ENCODE measurements around the gene ANKRD11.
"Not testable (repeated sequence)": the region's sequence is repeated elsewhere in the genome, so short reads cannot be mapped to it uniquely, and the experiment has no call there.

The ANKRD11 gene

DNA sequence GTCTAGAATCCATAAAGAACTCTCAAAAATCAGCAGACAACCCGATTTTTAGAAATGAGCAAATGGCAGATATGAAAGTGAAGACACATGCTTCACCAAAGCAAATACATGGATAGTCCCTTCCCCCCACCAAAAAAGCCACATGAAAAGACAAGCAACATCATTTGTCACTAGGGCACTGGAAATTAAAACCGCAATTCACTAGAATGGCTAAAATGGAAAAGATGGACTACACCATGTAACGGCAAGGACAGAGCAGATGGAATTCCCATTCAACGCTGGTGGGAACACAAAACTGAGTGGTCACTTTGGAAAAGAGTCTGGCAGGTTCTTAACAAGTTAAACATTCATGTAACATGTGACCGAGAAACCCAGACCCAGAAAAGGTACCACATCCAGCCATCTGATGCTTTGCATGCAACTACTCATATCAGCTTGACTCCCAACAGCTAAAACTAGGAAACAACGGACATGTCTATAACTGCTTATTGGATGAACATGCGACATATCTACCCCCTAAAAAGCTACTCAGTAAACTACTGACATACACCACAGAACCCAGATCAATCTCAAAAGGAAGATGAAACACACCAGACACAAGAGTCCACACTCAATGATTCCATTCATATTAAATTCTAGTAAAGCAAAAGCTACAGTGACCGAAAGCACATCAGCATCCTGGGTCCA is 140.3 kb downstream of the ANKRD11 start:
- no peak for DNase-seq (ENCODE audit: low read depth in 2 of 2)

DNA sequence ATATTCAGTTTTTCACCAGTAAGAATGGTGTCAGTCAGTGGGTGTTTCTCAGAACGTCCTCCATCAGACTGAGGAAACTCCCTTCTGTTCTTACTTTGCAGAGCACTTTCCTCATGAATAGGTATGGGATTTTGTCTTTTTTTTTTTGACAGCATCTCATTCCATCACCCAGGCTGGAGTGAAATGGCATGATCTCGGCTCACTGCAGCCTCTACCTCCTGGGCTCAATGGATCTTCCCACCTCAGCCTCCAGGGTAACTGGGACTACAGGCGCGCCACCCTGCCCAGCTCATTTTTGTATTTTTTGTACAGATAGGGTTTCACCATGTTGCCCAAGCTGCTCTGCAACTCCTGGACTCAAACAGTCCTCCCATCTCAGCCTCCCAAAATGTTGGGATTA is 142.6 kb downstream of the ANKRD11 start:
- no peak for DNase-seq (ENCODE audit: low read depth in 2 of 2)

DNA sequence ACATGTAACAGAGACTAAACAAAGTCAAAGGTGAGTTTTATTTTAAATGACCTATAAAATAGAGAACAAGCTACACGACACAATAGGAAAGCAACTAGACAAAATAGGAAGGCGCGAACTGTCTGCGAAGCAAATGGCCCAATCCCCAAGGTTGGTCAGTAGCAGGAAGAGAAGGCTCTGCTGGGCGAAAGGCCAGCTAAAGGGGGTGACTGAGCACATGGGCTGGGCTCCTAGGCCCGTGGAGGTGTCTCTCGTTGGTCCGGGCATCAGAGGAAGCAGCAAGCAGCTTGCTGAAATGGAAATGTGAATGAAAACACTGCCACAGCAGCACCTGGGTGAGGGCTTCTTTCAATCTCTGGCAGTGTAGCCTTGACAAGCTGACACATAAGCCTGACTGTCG is 143.5 kb downstream of the ANKRD11 start:
- DNase-seq (ENCODE audit: low read depth in 2 of 2): no peak

DNA sequence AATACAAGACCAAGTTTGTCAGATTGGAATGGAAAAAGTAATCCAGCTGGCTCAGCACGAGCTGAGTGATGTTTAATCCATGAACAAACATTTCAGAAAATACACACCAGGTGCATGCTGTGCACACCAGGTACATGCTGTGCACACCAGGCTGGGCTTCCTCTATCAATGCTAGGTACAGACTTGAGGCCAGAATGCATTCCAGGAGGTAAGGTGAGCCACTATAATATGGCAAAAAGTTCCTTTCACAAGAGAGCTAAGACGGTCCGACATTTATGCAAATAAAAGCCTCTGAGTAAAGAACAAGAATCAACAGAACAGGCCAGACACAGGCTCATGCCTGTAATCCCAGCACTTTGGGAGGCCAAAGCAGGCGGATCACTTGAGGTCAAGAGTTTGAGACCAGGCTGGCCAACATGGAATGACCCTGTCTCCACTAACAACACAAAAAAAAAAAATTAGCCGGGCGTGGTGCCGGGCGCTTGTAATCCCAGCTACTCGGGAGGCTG is 144.7 kb downstream of the ANKRD11 start:
- DNase-seq (ENCODE audit: low read depth in 2 of 2): no peak

DNA sequence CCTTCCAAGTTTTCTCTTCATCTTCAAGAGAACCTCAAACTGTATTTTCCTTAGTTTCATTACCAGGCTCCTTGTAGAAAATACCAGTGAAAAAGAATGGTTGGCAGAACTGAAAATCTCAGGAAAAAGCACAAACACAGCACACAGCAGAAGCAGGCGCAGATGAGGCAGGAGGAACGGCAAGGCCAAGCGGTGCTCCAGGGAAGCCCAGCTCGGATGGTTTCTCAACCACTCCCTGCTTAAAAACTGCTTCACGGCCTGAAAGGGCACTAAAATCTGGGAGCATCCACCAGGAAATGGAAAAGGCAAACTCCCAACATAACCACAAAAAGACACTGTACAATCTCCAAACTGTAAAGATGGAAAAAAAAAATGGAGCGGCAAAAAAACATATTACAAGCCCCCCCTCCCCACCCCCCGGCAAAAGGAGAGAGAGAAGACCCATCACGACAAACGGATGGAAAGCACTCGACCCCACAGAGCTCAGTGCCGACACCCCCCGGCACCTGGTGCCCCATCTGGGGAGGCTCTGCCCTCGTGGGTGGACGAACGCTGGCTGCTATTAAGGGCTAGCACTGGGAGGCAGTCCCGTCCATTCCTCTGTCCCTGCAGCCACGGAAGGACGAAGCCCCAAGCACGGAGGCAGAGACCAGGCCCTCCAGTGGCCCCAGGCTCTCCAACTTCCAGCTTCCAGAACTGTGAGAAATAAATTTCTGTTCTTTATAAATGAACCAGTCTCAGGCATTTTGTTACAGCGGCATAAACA is 145.3 kb downstream of the ANKRD11 start:
- DNase-seq (ENCODE audit: low read depth in 2 of 2): no peak

DNA sequence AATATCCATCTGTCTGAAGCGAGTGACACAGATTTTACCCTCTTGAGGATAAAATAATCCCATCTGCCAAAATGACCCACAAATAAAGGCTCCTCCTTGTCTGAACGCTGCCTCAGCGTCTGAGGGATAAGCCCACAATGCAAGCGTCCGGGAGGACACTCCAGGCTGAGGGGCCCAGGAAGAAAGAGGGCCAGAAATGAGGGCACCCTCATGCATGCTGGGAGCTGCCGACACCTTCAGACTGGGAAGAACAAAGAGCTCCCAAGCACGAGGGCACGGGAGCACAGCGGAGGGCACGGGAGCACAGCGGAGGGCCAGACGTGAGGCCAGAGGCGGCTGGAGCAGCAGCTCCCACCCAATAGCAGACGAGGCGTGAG is 145.9 kb downstream of the ANKRD11 start:
- DNase-seq (ENCODE audit: low read depth in 2 of 2): no peak

DNA sequence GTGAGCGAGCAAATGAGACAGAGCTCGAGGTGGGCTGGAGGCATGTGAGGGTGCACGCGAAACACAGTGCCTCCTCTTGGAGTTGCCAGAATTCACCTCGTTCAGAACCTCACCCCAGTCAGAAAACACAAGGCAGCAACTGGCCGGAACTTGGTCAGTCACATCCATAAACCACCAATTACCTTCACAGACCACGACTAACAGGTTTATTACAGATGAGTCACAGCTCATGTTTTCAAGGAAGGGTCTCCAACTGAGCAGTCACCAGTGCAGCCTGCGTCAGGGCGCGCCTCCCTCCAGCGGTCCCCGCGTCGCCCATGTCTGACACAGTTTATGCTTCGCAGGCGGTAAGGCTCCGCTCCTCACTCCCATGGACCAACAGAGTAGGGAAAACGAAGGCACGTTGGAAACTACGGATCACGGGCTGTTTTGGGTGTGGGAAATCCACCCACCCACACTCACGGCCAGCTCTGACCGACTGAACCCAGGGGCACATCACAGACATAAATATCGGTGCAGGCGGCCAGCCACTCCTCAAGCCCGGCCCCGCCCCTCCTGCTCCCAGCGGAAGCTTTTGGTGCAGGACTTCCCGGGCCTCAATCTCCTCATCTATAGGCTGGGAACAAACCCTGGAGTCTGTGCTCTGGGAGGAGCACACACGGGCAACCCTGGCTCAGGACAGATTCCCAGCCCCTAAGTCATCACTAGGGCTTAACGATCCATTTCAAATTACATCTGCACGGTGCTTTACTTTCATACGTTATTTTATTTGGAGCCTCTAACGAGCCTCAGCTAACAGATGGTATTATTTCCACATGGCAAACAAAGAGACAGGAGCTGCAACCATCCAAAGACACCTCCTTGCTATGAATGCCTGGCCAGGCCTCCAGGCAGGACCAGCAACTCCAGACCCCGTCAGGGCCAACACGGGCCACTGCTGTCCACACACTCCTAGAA is 146.6 kb downstream of the ANKRD11 start:
- DNase-seq (ENCODE audit: low read depth in 2 of 2): no peak

DNA sequence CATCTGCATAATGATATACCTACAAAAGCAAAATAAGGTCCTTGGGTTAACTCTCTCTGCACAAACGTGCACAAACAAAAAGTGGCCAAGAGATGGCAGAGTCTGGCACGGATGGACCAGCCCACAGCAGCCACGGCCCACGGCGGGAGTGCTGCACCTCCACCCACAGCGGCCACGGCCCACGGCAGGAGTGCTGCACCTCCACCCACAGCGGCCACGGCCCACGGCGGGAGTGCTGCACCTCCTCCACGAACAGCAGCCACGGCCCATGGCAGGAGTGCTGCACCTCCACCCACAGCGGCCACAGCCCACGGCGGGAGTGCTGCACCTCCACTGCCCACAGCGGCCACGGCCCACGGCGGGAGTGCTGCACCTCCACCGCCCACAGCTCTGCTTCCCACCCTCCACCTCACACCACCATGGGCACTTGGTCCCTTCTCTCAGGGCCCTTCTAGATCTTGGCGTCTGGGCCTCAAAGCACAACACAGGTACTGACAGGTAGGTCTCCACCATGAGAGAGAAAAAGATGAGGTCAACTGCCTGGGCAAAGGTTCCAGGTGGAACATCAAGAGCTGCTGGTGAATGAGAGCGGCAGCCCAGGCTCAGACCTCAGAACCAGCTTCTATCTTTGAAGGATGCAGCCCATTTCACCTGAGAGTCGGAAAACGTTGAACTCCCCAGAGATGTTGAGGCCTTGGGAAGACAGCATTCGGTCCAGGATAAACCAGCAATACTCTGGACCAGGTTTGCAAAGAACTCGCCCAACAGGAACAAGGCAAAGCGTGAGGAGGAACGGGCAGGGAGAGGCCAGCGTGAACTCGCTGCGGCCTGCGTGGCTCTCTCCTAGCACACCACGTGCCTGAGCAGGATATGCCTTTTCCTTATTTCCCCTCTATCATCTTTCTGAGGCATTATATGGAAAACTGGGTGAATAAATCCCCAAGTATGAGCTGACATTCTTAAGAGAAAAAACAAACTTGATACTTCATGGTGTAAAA is 148.4 kb downstream of the ANKRD11 start:
- no peak for DNase-seq (ENCODE audit: low read depth in 2 of 2)

DNA sequence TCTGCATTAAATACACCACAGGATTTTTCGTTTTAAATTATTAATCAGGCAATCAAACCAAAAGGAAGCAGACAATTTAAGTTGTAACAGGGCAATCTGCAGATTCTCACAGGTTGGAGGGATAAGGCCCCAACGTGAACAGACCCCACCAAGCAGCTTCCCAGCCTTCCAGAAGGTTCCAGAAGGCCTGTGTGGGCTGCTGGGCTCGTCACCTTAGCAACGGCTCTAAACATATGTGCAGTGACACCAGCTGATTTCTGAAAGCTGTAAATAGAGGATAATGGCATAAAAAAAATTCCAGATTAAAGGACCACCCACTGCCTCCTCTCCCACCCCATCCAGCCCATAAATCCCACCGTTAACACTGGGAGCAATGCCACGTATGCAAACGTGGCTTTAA is 149.1 kb downstream of the ANKRD11 start:
- DNase-seq (ENCODE audit: low read depth in 2 of 2): no peak

DNA sequence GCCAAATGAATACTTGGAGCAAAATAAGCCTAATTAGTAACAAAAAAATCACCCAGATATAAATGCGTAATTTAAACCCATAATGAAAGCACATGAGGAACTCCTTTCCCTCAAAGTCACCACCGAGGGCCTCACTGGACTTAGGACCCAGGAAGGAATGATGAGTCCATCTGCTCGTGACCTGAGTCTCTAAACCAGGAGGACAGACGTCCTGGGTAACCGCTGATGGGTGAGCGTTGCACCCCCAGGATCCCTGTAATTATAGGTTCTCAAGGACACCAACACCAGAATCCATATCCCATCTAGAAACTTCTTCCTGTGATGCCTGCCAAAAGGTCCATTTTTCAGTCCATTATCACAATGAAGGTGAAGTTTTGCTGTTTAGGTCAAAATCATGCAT is 151.5 kb downstream of the ANKRD11 start:
- DNase-seq (ENCODE audit: low read depth in 2 of 2): no peak

DNA sequence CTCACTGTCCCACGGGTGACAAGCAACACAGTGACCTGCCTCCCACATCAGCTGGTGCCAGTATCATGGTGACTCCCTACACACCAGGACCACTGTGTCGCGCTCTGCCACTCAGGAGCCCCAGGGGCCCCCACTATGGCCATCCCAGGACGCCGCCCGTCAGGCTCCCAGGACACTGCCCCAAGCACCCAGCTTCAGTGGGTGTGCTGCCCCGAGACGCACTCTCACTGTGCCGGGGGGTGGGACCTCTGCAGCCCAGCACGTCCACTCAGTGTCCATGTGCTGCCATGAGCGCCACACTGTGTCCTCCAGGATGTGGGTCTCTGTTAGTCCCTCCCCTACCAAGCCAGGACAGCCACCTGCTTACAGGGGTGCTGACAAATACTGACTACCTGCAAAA is 152.4 kb downstream of the ANKRD11 start:
- DNase-seq (ENCODE audit: low read depth in 2 of 2): no peak

DNA sequence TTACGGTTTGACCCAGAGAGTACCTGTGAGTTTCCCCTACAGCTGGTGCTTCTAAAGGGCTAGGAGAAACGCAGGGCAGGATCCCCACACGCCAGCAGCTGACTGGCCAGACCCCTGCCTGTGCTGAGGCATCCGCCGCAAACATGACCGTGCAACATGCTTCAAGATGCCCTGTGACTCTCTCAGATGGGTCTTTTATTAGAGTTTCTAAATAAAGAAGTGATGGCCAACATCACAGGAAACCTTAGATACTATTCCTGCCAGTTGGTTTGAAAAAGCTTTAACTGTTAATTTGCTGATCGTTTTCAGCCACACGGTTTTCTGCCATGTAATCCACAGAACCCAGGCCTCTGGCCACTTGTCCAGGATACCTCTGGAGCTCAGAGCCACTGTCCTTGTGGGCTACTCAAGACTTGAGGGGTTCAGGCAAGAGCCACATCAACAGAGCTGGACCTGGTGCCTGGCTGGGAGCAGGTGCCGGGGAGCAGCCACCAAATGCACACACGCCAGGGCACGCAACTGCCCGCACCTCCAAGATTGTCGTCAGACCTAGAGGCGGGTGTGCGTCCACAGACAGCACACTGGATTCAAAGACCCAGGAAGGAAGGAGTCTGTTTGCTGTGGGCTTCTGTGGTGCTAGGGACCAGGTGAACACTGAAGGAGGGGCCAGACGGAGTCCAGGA is 154.4 kb downstream of the ANKRD11 start:
- DNase-seq (ENCODE audit: low read depth in 2 of 2): no peak

DNA sequence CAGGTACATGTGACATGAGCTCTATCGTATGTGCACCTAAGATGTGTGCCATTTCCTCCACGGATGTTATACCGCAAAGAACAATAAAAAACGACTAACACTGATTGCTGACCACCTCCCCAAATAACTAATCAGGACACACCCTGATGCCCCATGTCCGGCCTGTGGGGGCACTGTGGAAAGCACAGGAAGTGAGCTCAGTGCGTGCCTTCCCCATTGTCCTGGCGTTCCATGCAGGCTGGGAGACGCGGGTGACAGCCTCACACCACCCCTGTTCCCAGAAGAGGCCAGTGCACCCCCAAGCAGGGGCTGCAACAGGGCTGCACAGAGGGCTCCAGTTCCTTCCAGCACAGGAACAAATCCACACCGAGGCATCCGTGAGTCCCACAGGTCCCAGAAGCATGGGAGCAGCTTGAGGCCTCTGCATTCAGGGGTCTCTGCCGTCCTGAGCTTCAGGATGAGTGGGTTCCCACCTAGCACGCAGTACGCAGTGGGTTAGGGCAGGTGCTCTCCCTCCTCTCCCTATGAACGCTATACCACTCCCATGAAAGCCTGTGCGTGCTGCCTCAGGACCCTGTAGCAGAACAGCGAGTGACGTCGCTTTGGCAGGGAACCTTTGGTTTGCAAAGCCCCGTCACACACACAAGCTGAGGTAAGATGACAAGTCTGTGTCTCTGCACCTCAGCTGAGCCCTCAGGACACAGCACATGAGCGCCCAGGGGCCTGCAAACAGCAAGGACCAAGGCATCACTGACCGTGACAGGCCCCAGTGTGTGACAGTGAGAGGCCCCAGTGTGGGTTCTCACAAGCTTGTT is 155.2 kb downstream of the ANKRD11 start:
- DNase-seq (ENCODE audit: low read depth in 2 of 2): no peak

DNA sequence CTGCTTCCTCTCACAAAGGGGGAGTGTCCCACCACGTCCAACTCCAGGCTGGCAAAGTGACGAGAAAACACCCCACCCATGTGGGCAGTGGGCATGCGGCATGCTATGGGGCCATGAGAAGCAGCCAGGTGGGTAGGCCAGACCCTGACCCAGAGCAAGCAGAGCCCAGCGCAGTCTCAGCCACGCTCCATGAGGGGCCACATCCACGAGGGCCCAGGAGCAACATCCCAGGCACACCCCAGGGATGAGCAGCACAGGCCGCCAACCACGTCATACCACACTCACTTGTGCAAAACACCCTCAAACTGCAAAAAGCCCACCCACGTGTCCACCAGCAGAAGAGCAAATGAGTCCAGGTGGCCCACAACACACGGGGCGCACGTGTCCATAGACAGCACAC is 155.9 kb downstream of the ANKRD11 start:
- no peak for DNase-seq (ENCODE audit: low read depth in 2 of 2)

DNA sequence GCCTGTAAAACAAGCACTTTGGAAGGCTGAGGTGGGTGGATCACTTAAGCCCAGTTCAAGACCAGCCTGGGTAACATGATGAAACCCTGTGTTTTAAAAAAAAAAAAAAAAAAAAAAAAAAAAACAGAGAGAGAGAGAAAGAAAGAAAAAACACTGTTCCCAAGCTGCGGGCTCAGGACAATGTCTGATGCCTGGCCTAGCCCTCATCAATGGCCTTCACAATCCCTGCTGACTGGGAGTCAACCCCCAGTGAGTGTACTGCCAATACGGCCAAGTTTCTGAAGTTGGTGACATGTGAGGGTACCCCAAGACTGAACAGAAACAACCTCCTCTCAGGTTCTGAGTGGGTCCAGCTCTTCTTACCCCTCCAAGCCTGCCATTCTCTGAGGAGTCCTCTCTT is 156.3 kb downstream of the ANKRD11 start:
- DNase-seq (ENCODE audit: low read depth in 2 of 2): no peak

DNA sequence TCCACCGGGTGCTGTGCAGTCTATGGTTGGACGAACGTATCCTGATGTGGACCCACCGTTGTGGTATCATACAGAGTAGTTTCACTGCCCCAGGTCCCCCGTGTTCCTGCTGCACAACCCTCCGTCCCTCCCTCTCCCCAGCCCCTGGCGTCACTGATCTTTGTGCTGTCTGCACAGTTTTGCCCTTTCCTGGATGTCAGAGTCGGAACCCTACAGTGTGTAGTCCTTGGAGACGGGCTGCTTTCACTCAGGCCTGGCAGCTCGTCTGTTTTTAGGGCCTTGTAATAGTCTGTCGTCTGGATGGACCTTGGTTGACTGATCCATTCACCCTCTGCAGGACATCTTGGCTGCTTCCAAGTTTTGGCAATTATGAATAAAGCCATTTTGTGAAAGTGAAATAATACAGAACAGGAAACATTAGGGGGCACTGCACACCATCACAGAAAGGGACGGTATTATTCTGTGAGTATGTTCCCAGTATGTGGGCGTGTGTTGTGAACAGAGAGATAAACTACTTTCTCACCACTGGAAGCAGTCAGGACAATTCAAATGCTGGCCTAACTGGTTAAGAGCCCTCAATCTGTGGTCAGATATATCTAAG is 156.9 kb downstream of the ANKRD11 start:
- DNase-seq (ENCODE audit: low read depth in 2 of 2): not testable (repeated sequence)

DNA sequence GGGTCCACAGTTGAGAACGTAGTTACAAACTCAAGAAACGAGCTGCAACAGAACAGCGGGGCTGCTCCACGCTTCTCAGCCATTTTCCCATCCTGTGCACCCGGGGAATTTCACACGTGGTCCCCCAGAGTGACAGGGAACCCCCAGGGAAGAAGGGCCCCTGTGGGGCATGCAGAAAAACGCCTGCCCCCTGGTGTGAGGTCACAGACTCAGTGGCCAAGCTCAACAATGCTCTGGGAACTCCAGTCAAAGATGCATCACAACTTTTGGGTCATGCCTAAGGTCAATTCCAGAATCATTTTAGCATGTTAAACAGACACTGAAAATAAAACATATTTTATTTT is 157.5 kb downstream of the ANKRD11 start:
- no peak for DNase-seq (ENCODE audit: low read depth in 2 of 2)

DNA sequence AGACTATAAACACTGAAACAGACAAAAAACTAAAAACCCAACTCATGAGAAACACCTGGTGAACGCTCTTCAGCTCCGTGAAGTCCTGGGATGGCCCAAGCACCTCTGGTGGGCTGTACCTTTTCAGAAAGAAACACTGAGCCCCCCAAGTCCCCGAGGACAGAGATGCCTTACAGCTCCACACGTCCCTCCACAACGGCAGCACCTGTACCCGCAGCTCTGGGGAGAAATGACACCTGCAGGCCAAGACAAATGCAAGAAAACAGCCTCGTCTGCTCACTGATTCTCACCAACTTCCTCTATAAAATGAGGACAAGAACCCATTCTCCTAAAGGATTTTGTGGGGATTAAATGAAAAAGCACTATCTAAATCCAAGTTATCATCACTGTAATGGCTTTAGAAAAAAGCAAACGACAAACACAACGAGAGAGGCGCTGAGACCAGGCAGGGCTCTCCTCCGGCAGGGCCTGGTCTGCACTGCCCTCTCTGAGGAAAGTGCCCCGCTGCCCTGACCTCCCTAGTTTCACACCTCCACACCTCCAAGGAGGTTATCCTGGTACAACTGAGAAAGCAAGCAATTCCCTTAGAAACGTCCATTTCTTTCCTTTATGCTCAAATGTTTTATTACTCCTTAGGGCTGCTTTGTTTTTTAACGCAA is 158.0 kb downstream of the ANKRD11 start:
- no peak for DNase-seq (ENCODE audit: low read depth in 2 of 2)

All from activated CD8-positive, alpha-beta memory T cell treated with anti-CD3 and anti-CD28 coated beads for 4 hours (primary cell).